GM12873 (cell line): ENCODE results near the gene UBL3.

Experiments
- TF ChIP-seq, protein P1 (sequence below): IDR thresholded peaks from 2 replicates; pipeline ENCODE4 v1.5.1; 2012; ENCODE audit warnings: low read depth, mild to moderate bottlenecking, moderate library complexity, low read length, control low read depth; ENCODE audit not compliant: insufficient read depth; ENCODE audit errors: missing control alignments

The UBL3 gene

GRCh38 chr13:29875646-29876045 lies 25.2 kb upstream of the UBL3 start:
- TF ChIP-seq, protein P1, sequence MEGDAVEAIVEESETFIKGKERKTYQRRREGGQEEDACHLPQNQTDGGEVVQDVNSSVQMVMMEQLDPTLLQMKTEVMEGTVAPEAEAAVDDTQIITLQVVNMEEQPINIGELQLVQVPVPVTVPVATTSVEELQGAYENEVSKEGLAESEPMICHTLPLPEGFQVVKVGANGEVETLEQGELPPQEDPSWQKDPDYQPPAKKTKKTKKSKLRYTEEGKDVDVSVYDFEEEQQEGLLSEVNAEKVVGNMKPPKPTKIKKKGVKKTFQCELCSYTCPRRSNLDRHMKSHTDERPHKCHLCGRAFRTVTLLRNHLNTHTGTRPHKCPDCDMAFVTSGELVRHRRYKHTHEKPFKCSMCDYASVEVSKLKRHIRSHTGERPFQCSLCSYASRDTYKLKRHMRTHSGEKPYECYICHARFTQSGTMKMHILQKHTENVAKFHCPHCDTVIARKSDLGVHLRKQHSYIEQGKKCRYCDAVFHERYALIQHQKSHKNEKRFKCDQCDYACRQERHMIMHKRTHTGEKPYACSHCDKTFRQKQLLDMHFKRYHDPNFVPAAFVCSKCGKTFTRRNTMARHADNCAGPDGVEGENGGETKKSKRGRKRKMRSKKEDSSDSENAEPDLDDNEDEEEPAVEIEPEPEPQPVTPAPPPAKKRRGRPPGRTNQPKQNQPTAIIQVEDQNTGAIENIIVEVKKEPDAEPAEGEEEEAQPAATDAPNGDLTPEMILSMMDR: no peak

DNA sequence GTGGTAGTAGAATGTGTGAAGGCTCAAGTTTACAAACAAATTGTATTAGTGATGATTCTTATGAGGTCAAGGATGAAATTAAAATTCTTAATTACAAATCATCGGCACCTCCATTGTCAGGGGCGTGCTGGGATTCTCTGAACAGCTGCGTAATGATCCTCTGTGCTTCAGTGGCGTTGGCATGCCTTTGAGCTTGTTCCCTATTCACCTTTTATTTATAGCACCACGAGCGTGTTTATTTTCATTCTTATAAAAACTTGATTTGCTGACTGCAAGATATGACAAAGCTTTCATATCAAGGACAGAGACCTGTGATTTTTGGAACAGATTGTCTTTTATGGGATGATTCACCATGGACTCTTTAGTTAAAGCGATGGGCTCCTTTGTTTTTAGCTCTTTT lies 18.2 kb upstream of the UBL3 start:
- TF ChIP-seq, protein P1: no peak

GRCh38 chr13:29865934-29866333 lies 15.5 kb upstream of the UBL3 start:
- TF ChIP-seq, protein P1: no peak

DNA sequence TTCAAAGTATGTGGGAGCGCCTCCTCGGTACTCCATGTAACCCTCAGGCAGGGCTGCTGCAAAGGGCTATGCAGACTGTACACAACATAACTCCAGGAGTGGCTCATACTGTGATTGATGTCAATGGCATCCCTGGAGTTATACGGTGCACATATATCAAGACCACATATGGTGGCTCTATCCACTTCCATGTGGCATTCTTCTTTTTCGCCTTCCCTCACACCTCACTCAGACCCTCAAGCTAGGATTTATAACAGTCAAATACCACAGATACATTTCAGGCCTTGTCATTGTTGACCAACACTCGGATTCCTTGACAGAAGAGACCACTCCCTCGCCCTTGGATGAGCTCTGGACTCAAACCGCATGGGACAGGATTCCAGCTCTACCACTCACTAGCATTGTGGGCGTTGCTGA lies 11.3 kb upstream of the UBL3 start:
- TF ChIP-seq, protein P1: no peak

GRCh38 chr13:29859971-29860370 lies 9.6 kb upstream of the UBL3 start:
- TF ChIP-seq, protein P1: no peak

DNA sequence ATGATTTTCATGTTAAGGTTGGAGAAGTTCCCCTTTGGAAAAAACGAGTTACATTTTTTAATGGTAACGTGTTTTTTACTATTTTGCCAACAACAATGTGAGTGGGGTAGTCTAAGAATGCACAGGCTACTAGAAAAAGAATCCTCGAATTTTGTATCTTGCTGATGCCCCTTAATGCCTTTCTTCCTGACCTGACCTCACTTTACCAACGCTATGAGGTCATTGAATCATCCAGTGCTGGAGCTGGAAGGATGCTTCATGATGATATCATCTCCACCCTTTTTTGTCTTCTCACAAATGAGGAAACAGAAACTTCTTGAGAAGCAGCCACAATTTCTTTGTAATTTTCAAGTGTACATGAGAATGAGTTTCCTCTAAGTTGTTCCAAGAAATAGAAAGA lies 8.2 kb upstream of the UBL3 start:
- TF ChIP-seq, protein P1: no peak

DNA sequence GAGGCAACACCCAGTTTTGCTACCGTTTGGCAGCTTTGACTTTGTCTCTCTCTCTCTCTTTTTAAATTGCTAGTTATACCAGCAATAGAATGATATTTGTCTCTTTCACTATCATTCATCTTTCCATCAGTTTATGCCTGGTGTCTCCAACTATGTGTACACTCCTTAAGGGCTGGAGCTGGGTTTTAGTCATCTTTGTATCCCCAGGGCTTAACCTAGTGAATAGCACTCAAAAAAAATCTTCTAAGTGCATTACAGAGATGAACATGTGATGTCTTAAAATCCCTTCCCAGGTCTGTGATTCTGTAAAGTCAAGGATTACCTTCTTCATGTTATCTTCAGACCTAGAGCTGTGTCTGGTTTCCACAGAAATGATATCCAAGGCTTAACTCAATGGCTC lies 7.8 kb upstream of the UBL3 start:
- TF ChIP-seq, protein P1: no peak
